Stomach (tissue), 9 donors: ENCODE data around the gene SMIM43. TPM values are rescaled to one million over a fixed set of nuclear protein-coding genes. Genes with fewer than 3 reads are reported as not detected.

ENCODE experiments used
- DNase-seq, 2 donors: peaks; one replicate each; pipeline versions ENCODE4 v3.0.0 to v3.0.0-alpha.2; 2013 to 2019
- H3K27ac ChIP-seq, 5 donors: fragments of 200-600 bp in 4 of 5; sonication (generic) in 4 of 5; one replicate each; pipeline ENCODE4 v1.5.1; 2013 to 2019; ENCODE audit warnings: mild to moderate bottlenecking in 1 of 5, moderate library complexity in 1 of 5
- H3K27me3 ChIP-seq, 3 donors: fragments of 200-600 bp; sonication (generic); one replicate each; pipeline ENCODE4 v1.5.1; 2017 to 2019; ENCODE audit warnings: mixed run types in 1 of 3
- H3K36me3 ChIP-seq, 4 donors: fragments of 200-600 bp; sonication (generic); 1 replicate in 3 of 4; 2 replicates in 1 of 4; pipeline ENCODE4 v1.5.1; 2016 to 2019
- H3K4me1 ChIP-seq, 4 donors: fragments of 200-600 bp; sonication (generic); one replicate each; pipeline ENCODE4 v1.5.1; 2016 to 2019
- H3K4me3 ChIP-seq, 4 donors: fragments of 200-600 bp; sonication (generic) in 3 of 4; one replicate each; pipeline ENCODE4 v1.5.1; 2016 to 2019; ENCODE audit warnings: mild to moderate bottlenecking in 1 of 4
- H3K9me3 ChIP-seq, 4 donors: fragments of 200-600 bp; sonication (generic); one replicate each; pipeline ENCODE4 v1.5.1; 2016 to 2019
- CTCF ChIP-seq, 7 experiments: fragments of 450-650 bp in 4 of 7; fragments of 200-600 bp in 3 of 7; sonication (generic) in 3 of 7; IDR thresholded peaks; one replicate each; pipeline ENCODE4 v1.5.1; 2016 to 2019; ENCODE audit warnings: antibody characterized with exemption in 7 of 7, control low read depth in 2 of 7, mild to moderate bottlenecking in 1 of 7
- EP300 ChIP-seq: sonication (generic); formaldehyde crosslinking; IDR thresholded peaks from one replicate; pipeline ENCODE4 v1.6.1; 2017; ENCODE audit warnings: antibody characterized with exemption
- POLR2A ChIP-seq, 4 donors: fragments of 450-650 bp; IDR thresholded peaks; one replicate each; pipeline ENCODE4 v1.6.1; 2016; ENCODE audit warnings: antibody characterized with exemption in 4 of 4, control low read depth in 2 of 4, mild to moderate bottlenecking in 1 of 4, moderate library complexity in 1 of 4
- POLR2AphosphoS5 ChIP-seq, 3 donors: sonication (generic); formaldehyde crosslinking; IDR thresholded peaks; one replicate each; pipeline ENCODE4 v1.6.1; 2016; ENCODE audit warnings: antibody characterized with exemption in 3 of 3
- WGBS, 5 donors: extraction: QIAGEN DNeasy Blood & Tissue Kit in 3 of 5; methylation state at CpG; one replicate each; pipeline versions ENCODE4 v1.1.5 to v1.1.7; 2013 to 2018; 5-methylcytosine and 5-hydroxymethylcytosine counted together
- intact Hi-C: fragments of 100-400 bp; cut with DNase I; formaldehyde crosslinking; loops from one replicate; pipeline ENCODE4 v1.15.1; 2023; ENCODE audit warnings: low total_unique reads
- polyA plus RNA-seq, 3 donors: library from polyadenylated mRNA; stranded (reverse); fragments of 200-250 nt; gene quantifications; one replicate each; pipeline ENCODE4 v1.2.3, GENCODE V29; 2013
- total RNA-seq, 5 donors: library from RNA; depleted of rRNA; stranded (reverse); fragments of >200 nt; gene quantifications; one replicate each; pipeline versions ENCODE4 v1.1.0 to v1.2.3, GENCODE V29; 2014 to 2016
- donor health status: healthy with polysubstance abuse.
- donor health status: Bipolar disorder and iron deficiency.
- donor health status: healthy.

SMIM43 gene
- total and polyA plus RNA-seq, 8 donors, result 0.10 to 0.31 (median 0.18) TPM; not detected in 5

DNA sequence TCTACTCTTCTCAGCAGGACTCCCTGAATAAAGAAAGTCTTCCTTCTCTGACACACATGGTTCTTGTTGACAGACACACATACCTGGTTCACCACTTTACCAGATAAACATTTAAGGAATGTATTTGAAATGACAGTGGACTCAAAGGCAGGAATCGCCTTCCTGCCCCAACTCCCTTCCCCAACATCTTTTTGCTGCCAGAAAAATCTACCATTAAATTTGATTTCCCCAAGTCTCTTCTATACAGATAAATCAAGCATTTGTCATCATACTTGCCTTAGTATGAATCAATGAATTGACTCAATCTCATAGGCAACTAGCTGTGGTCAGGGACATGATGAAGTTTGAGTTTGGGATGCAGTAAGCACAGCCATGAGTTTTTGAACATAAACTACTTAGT is 44.9 kb downstream of the SMIM43 start:
- no peaks in the 10 kb centered on the region for H3K36me3 ChIP-seq
- WGBS, 5 donors, result 73 to 93% (median 77%) methylated on average over 1 of the region's 1 CpG
- no peak overlapping the region for H3K27ac ChIP-seq
- no peaks in the 10 kb centered on the region for H3K9me3 ChIP-seq
- no peak for DNase-seq
- intact Hi-C loops, result no loop called here
- H3K4me3 ChIP-seq, result no peak overlapping the region
- H3K4me1 ChIP-seq, result no peaks in the 10 kb centered on the region
- TF ChIP-seq EP300 (no peak), POLR2A (IDR thresholded peaks at IDR 0.05) (no peak), POLR2AphosphoS5 (IDR thresholded peaks at IDR 0.05) (no peak), CTCF (IDR thresholded peaks at IDR 0.05) (no peak)
- H3K27me3 ChIP-seq, result no peaks in the 10 kb centered on the region

GRCh38 chr4:121717680-121718237 is 47.2 kb downstream of the SMIM43 start:
- H3K27me3 ChIP-seq, result no peaks in the 10 kb centered on the region
- no peaks in the 10 kb centered on the region for H3K36me3 ChIP-seq
- H3K9me3 ChIP-seq, result no peaks in the 10 kb centered on the region
- 62 to 65% (median 63%) methylated on average over 4 of the region's 4 CpGs for WGBS, 5 donors
- intact Hi-C loops, result no loop called here
- H3K27ac ChIP-seq, result peak overlapping the region in 2 of 5 donors; percentile 25 to 26
- no peak for DNase-seq
- TF ChIP-seq POLR2AphosphoS5 (IDR thresholded peaks at IDR 0.05), result no peak
- TF ChIP-seq CTCF (IDR thresholded peaks at IDR 0.05), result no peak
- TF ChIP-seq EP300, result no peak
- TF ChIP-seq POLR2A (IDR thresholded peaks at IDR 0.05), result no peak
- H3K4me3 ChIP-seq, result no peak overlapping the region
- no peaks in the 10 kb centered on the region for H3K4me1 ChIP-seq

GRCh38 chr4:121714548-121714947 is 50.4 kb downstream of the SMIM43 start:
- H3K9me3 ChIP-seq, result no peaks in the 10 kb centered on the region
- no peak for DNase-seq
- TF ChIP-seq EP300, result no peak
- TF ChIP-seq POLR2AphosphoS5 (IDR thresholded peaks at IDR 0.05), result no peak
- no peak for TF ChIP-seq CTCF (IDR thresholded peaks at IDR 0.05)
- TF ChIP-seq POLR2A (IDR thresholded peaks at IDR 0.05), result no peak
- intact Hi-C loops, result no loop called here
- peaks cover 0 to 10% (median 7%) of the 10 kb centered on the region in 4 donors for H3K4me1 ChIP-seq
- WGBS, 5 donors, result 67 to 83% (median 75%) methylated on average over 4 of the region's 4 CpGs
- no peaks in the 10 kb centered on the region for H3K27me3 ChIP-seq
- no peaks in the 10 kb centered on the region for H3K36me3 ChIP-seq
- H3K4me3 ChIP-seq, result no peak overlapping the region
- H3K27ac ChIP-seq, result no peak overlapping the region

DNA sequence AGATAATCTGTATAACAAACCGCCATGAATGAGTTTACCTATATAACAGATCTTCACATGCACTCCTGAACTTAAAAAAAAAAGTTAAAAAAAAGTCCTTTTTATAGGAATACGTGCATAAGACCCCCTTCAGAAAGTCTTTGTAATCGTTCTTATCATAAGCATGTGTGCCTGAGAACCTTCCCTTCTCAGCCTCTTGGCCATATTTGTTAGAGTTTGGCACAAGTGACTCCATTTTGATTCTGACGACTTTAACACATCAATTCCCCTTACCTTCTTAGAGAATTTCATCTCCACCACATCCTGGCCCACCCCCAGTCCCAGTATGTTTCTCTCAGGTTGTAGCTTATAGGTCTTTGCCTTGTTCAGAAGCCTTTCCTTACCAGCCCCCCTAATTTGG is 52.2 kb downstream of the SMIM43 start:
- Histone ChIP-seq H3K27ac (peak overlapping the region in 1 of 5 donors; percentile 75), H3K9me3 (no peaks in the 10 kb centered on the region), H3K36me3 (no peaks in the 10 kb centered on the region), H3K4me1 (peaks cover 0 to 10% (median 7%) of the 10 kb centered on the region in 4 donors), H3K4me3 (no peak overlapping the region), H3K27me3 (no peaks in the 10 kb centered on the region)
- TF ChIP-seq POLR2A (IDR thresholded peaks at IDR 0.05) (no peak), EP300 (no peak), POLR2AphosphoS5 (IDR thresholded peaks at IDR 0.05) (no peak), CTCF (IDR thresholded peaks at IDR 0.05) (no peak)
- DNase-seq, result no peak
- WGBS, 5 donors, result 84 to 92% (median 85%) methylated on average over 4 of the region's 4 CpGs
- intact Hi-C loops, result no loop called here
